HEK293 (cell line): ENCODE measurements around the gene PPP1R3E.

Experiments used
- GLI2 ChIP-seq: fragments of 450-650 bp; formaldehyde crosslinking; IDR thresholded peaks from 2 replicates; pipeline ENCODE4; 2017; ENCODE audit warnings: missing biosample characterization, missing genetic modification characterization, low read depth, borderline replicate concordance
- GLI4 ChIP-seq: fragments of 450-650 bp; formaldehyde crosslinking; IDR thresholded peaks from 2 replicates; pipeline ENCODE4 v1.5.1; 2016; ENCODE audit warnings: missing biosample characterization, missing genetic modification characterization
- MZF1 ChIP-seq: fragments of 450-650 bp; formaldehyde crosslinking; IDR thresholded peaks from 2 replicates; pipeline ENCODE4 v1.5.1; 2017; ENCODE audit warnings: missing biosample characterization, missing genetic modification characterization, borderline replicate concordance
- PBX3 ChIP-seq: sonication (generic); formaldehyde crosslinking; IDR thresholded peaks from 2 replicates; pipeline ENCODE4 v1.8.1; 2022; ENCODE audit warnings: mild to moderate bottlenecking, moderate library complexity, missing genetic modification reagents
- PRDM6 ChIP-seq: fragments of 450-650 bp; formaldehyde crosslinking; IDR thresholded peaks from 2 replicates; pipeline ENCODE4 v1.5.1; 2017; ENCODE audit warnings: missing biosample characterization, missing genetic modification characterization
- SALL2 ChIP-seq: fragments of 450-650 bp; formaldehyde crosslinking; IDR thresholded peaks from 2 replicates; pipeline ENCODE4 v1.5.0; 2017; ENCODE audit warnings: missing biosample characterization, mild to moderate bottlenecking, missing genetic modification characterization, borderline replicate concordance
- SP2 ChIP-seq: fragments of 450-650 bp; formaldehyde crosslinking; IDR thresholded peaks from 2 replicates; pipeline ENCODE4 v1.5.1; 2016; ENCODE audit warnings: missing biosample characterization, missing genetic modification characterization
- YY1 ChIP-seq: fragments of 450-650 bp; formaldehyde crosslinking; IDR thresholded peaks from 2 replicates; pipeline ENCODE4 v1.5.1; 2018; ENCODE audit warnings: missing biosample characterization, missing genetic modification characterization
- ZBTB48 ChIP-seq: fragments of 450-650 bp; formaldehyde crosslinking; IDR thresholded peaks from 2 replicates; pipeline ENCODE4 v1.5.1; 2016; ENCODE audit warnings: missing biosample characterization, missing genetic modification characterization
- ZFHX2 ChIP-seq: fragments of 450-650 bp; formaldehyde crosslinking; conservative IDR thresholded peaks from 2 replicates; pipeline ENCODE4 v1.5.1; 2016; ENCODE audit warnings: missing biosample characterization, missing genetic modification characterization
- ZFP3 ChIP-seq: fragments of 450-650 bp; formaldehyde crosslinking; IDR thresholded peaks from 2 replicates; pipeline ENCODE4 v1.5.1; 2016; ENCODE audit warnings: low read depth, missing biosample characterization, missing genetic modification characterization
- ZNF114 ChIP-seq: fragments of 450-650 bp; formaldehyde crosslinking; IDR thresholded peaks from 2 replicates; pipeline ENCODE4 v1.5.0; 2017; ENCODE audit warnings: missing biosample characterization, missing genetic modification characterization
- ZNF138 ChIP-seq: fragments of 450-650 bp; formaldehyde crosslinking; IDR thresholded peaks from 2 replicates; pipeline ENCODE4 v1.5.1; 2016; ENCODE audit warnings: missing biosample characterization, missing genetic modification characterization, borderline replicate concordance
- ZNF16 ChIP-seq: fragments of 450-650 bp; formaldehyde crosslinking; IDR thresholded peaks from 2 replicates; pipeline ENCODE4 v1.5.1; 2016; ENCODE audit warnings: low read depth, missing biosample characterization, missing genetic modification characterization
- ZNF174 ChIP-seq: fragments of 450-650 bp; formaldehyde crosslinking; IDR thresholded peaks from 2 replicates; pipeline ENCODE4 v1.5.0; 2017; ENCODE audit warnings: missing biosample characterization, mild to moderate bottlenecking, missing genetic modification characterization
- ZNF26 ChIP-seq: fragments of 450-650 bp; formaldehyde crosslinking; IDR thresholded peaks from 2 replicates; pipeline ENCODE4 v1.5.1; 2016; ENCODE audit warnings: missing biosample characterization, missing genetic modification characterization
- ZNF341 ChIP-seq: fragments of 450-650 bp; formaldehyde crosslinking; IDR thresholded peaks from 2 replicates; pipeline ENCODE4; 2016; ENCODE audit warnings: low read depth, missing biosample characterization, missing genetic modification characterization
- ZNF501 ChIP-seq: fragments of 450-650 bp; formaldehyde crosslinking; IDR thresholded peaks from 2 replicates; pipeline ENCODE4 v1.5.1; 2016; ENCODE audit warnings: missing biosample characterization, missing genetic modification characterization
- ZNF513 ChIP-seq: fragments of 450-650 bp; IDR thresholded peaks from 2 replicates; pipeline ENCODE4 v1.5.1; 2018; ENCODE audit warnings: missing biosample characterization, missing genetic modification characterization
- ZNF518A ChIP-seq: fragments of 450-650 bp; formaldehyde crosslinking; conservative IDR thresholded peaks from 2 replicates; pipeline ENCODE4 v1.5.1; 2016; ENCODE audit warnings: low read depth, missing biosample characterization, missing genetic modification characterization
- ZNF548 ChIP-seq: fragments of 450-650 bp; formaldehyde crosslinking; IDR thresholded peaks from 2 replicates; pipeline ENCODE4 v1.5.1; 2016; ENCODE audit warnings: missing biosample characterization, missing genetic modification characterization
- ZNF549 ChIP-seq: fragments of 450-650 bp; IDR thresholded peaks from 2 replicates; pipeline ENCODE4 v1.5.1; 2018; ENCODE audit warnings: missing biosample characterization, missing genetic modification characterization, mild to moderate bottlenecking, inconsistent platforms, moderate library complexity
- ZNF621 ChIP-seq: fragments of 450-650 bp; formaldehyde crosslinking; IDR thresholded peaks from 2 replicates; pipeline ENCODE4 v1.5.1; 2017; ENCODE audit warnings: missing biosample characterization, missing genetic modification characterization
- ZNF645 ChIP-seq: fragments of 450-650 bp; formaldehyde crosslinking; IDR thresholded peaks from 2 replicates; pipeline ENCODE4; 2016; ENCODE audit warnings: missing biosample characterization, missing genetic modification characterization
- ZNF670 ChIP-seq: fragments of 450-650 bp; formaldehyde crosslinking; IDR thresholded peaks from 2 replicates; pipeline ENCODE4 v1.5.1; 2016; ENCODE audit warnings: missing biosample characterization, missing genetic modification characterization, low read depth
- ZNF777 ChIP-seq: fragments of 450-650 bp; formaldehyde crosslinking; IDR thresholded peaks from 2 replicates; pipeline ENCODE4 v1.5.1; 2017; ENCODE audit warnings: missing biosample characterization, missing genetic modification characterization, borderline replicate concordance
- ZSCAN5A ChIP-seq: fragments of 450-650 bp; formaldehyde crosslinking; IDR thresholded peaks from 2 replicates; pipeline ENCODE4 v1.5.1; 2016; ENCODE audit warnings: missing biosample characterization, missing genetic modification characterization

Gene PPP1R3E

GRCh38 chr14:23301969-23302289 lies 730 bp downstream of the PPP1R3E start (continued):
- no peak for TF ChIP-seq ZNF645 (tag by site-specific recombination)
- no peak for TF ChIP-seq ZNF777
- TF ChIP-seq ZNF621 = no peak
- no peak for TF ChIP-seq PRDM6 (tag by site-specific recombination)
- peak; percentile 84 for TF ChIP-seq ZSCAN5A (tag by site-specific recombination)
- TF ChIP-seq ZNF26 (tag by site-specific recombination) = no peak
- peak; percentile 71 for TF ChIP-seq ZBTB48 (tag by site-specific recombination)
- TF ChIP-seq ZNF518A = no peak
- 0 out of 2 replicates have a peak, but pooled peaks have one; percentile 21 for TF ChIP-seq GLI4 (tag by site-specific recombination)
- peak; percentile 19; the same call in 1 of the 2 replicates for TF ChIP-seq ZNF501
- TF ChIP-seq PBX3 (CRISPR knock-in tag) = no peak; the same call in 1 of the 2 replicates
- no peak for TF ChIP-seq GLI2
- TF ChIP-seq ZNF174 (tag by site-specific recombination) = no peak
- no peak for TF ChIP-seq ZFP3 (tag by site-specific recombination)
- no peak for TF ChIP-seq ZNF549 (tag by site-specific recombination)
- peak; percentile 51 for TF ChIP-seq SP2 (tag by site-specific recombination)
- TF ChIP-seq MZF1 (tag by site-specific recombination) = peak; percentile 30; the same call in 1 of the 2 replicates
- peak; percentile 65 for TF ChIP-seq ZNF341 (tag by site-specific recombination)
- no peak; the same call in 1 of the 2 replicates for TF ChIP-seq ZNF513 (tag by site-specific recombination)
- peak; percentile 66 for TF ChIP-seq ZNF548 (tag by site-specific recombination)
- TF ChIP-seq ZFHX2 (tag by site-specific recombination) = peak; percentile 81
- TF ChIP-seq ZNF16 (tag by site-specific recombination) = no peak
- no peak for TF ChIP-seq ZNF670 (tag by site-specific recombination)
- no peak for TF ChIP-seq YY1
- TF ChIP-seq SALL2 (tag by site-specific recombination) = no peak
- no peak for TF ChIP-seq ZNF114
- TF ChIP-seq ZNF138 (tag by site-specific recombination) = no peak
